H1 (cell line): ENCODE results near the gene EEF1AKMT3. TPM values are rescaled to one million over a fixed set of nuclear protein-coding genes. Genes with fewer than 3 reads are reported as not detected.

ENCODE experiments used
- CHD2 ChIP-seq: IDR thresholded peaks from 2 replicates; pipeline ENCODE4 v1.6.1; 2012; ENCODE audit warnings: low read length, improper control_type of control experiment
- FOSL1 ChIP-seq: IDR thresholded peaks from 2 replicates; pipeline ENCODE4 v1.6.1; 2011; ENCODE audit warnings: mild to moderate bottlenecking, low read depth, low read length, moderate library complexity; ENCODE audit not compliant: insufficient read depth
- KDM4A ChIP-seq: IDR thresholded peaks from one replicate; pipeline ENCODE4 v1.7.1; 2012; ENCODE audit warnings: low read depth, mild to moderate bottlenecking, moderate library complexity, low read length, inconsistent platforms; ENCODE audit not compliant: severe bottlenecking
- NRF1 ChIP-seq: IDR thresholded peaks from 2 replicates; pipeline ENCODE4 v1.6.1; 2011; ENCODE audit warnings: mild to moderate bottlenecking, low read depth, low read length, improper control_type of control experiment
- POLR2AphosphoS5 ChIP-seq: IDR thresholded peaks from 2 replicates; pipeline ENCODE4 v1.6.1; 2011; ENCODE audit warnings: low read depth, low read length
- RFX5 ChIP-seq: IDR thresholded peaks from 2 replicates; pipeline ENCODE4 v1.6.1; 2011; ENCODE audit warnings: low read depth, low read length, improper control_type of control experiment, borderline replicate concordance
- TCF12 ChIP-seq: IDR thresholded peaks from 2 replicates; pipeline ENCODE4 v1.6.1; 2011; ENCODE audit warnings: low read depth, mild to moderate bottlenecking, low read length
- polyA plus RNA-seq, 7 experiments: library from polyadenylated mRNA; depleted of rRNA in 3 of 7; stranded (reverse) in 5 of 7; unstranded in 2 of 7; fragments of >200 nt in 5 of 7; fragments of 200-250 nt in 2 of 7; gene quantifications; 1 replicate in 5 of 7; 2 replicates in 1 of 7; 4 replicates in 1 of 7; pipeline versions ENCODE4 v1.2.1 to v1.2.3, GENCODE V29; 2011 to 2013; ENCODE audit warnings: missing spikeins in 2 of 7, mixed read lengths in 2 of 7
- total RNA-seq: library from RNA; stranded (reverse); fragmentation: NEBNext Ultra II Directional; extraction: Animal tissue kit (Norgen Biotek cat#: 25700); gene quantifications from 2 replicates; pipeline ENCODE4 v1.2.1, GENCODE V29; 2021

EEF1AKMT3 gene
- total and polyA plus RNA-seq, 2 of the 8 experiments (the other 6 are each of a cell fraction or from before 2014, with no cell fraction given), result 3.1 to 4.4 TPM

DNA sequence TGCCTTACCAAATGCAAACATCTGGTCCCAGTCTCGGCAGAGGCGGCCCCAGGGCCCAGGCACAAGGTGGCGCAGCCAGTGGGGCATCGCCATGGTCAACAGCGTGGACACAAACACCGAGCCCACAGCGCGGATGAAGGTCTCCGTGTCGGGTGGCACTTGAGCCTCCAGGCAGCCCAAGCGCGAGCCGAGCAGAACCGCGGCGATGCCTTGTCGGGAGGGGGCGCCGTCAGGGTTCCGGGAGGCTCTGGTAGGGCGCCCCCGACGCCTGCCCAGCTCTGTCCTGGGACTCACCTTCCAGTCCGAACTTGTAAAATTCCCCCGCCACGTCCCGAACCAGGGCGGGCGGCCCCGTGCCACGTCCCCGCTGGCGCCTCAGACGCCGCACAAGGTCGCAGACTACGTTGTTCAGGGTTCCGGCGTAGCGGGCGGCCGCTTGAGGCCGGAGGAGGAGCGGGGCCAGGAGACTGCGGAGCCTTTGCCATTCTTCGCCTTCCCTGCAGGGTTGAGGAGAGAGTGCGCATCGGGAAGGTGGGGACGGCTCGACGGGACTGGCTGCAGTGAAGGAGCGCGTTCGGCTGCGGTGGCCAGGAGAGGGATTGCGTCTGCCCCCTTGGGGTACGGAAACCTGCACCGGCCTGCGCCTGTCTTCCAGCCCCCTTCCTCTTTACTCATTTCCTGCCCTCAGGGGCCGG lies 7.3 kb upstream of the EEF1AKMT3 start (continued):
- TF ChIP-seq POLR2AphosphoS5, result peak; percentile 70
- TF ChIP-seq FOSL1, result no peak
- TF ChIP-seq KDM4A, result peak; percentile 93
- no peak for TF ChIP-seq CHD2
- TF ChIP-seq TCF12, result no peak
- no peak for TF ChIP-seq RFX5
- no peak for TF ChIP-seq NRF1
- TF ChIP-seq, all 59 proteins: peak for 18
